GM23338 (cell line): Measurements from ENCODE around the gene SCGB1D4. TPM values are rescaled to one million over a fixed set of nuclear protein-coding genes. Genes with fewer than 3 reads are reported as not detected.

Experiments used
- ATAC-seq: fragments of 200-7000 bp; cut with Tn5 transposase; 3 replicates; pipeline ENCODE4 v1.9.1; 2020
- DNase-seq: peaks from one replicate; pipeline ENCODE4 v3.0.0-alpha.2; 2015; ENCODE audit warnings: low spot score
- H2AFZ ChIP-seq: fragments of 200-600 bp; sonication (generic); 2 replicates; pipeline ENCODE4 v1.8.0; 2016; ENCODE audit warnings: antibody characterized with exemption, mild to moderate bottlenecking, moderate library complexity
- H3F3A ChIP-seq: fragments of 200-600 bp; sonication (generic); replicated peaks from 2 replicates; pipeline ENCODE4 v1.8.0; 2017; ENCODE audit warnings: antibody characterized with exemption, mixed run types, low read depth
- H3K27ac ChIP-seq: fragments of 200-600 bp; sonication (generic); 2 replicates; pipeline ENCODE4 v1.6.1; 2016; ENCODE audit warnings: low read depth
- H3K27me3 ChIP-seq: fragments of 200-600 bp; sonication (generic); 2 replicates; pipeline ENCODE4 v1.8.0; 2016; ENCODE audit warnings: mild to moderate bottlenecking, mixed run types, moderate library complexity; ENCODE audit not compliant: insufficient read depth
- H3K36me3 ChIP-seq: fragments of 200-600 bp; sonication (generic); 2 replicates; pipeline ENCODE4 v1.8.0; 2016; ENCODE audit warnings: mild to moderate bottlenecking; ENCODE audit not compliant: insufficient read depth
- H3K4me1 ChIP-seq: fragments of 200-600 bp; sonication (generic); 2 replicates; pipeline ENCODE4 v1.8.0; 2016; ENCODE audit warnings: mild to moderate bottlenecking, moderate library complexity; ENCODE audit not compliant: insufficient read depth
- H3K4me2 ChIP-seq: fragments of 200-600 bp; sonication (generic); 2 replicates; pipeline ENCODE4 v1.7.1; 2017; ENCODE audit warnings: mixed run types
- H3K4me3 ChIP-seq: fragments of 200-600 bp; sonication (generic); 2 replicates; pipeline ENCODE4 v1.6.1; 2016; ENCODE audit warnings: mixed run types
- H3K79me2 ChIP-seq: fragments of 200-600 bp; sonication (generic); replicated peaks from 2 replicates; pipeline ENCODE4 v1.8.0; 2017; ENCODE audit warnings: mild to moderate bottlenecking; ENCODE audit not compliant: insufficient read depth
- H3K9me2 ChIP-seq: fragments of 200-600 bp; sonication (generic); 2 replicates; pipeline ENCODE4 v1.8.0; 2017; ENCODE audit not compliant: insufficient read depth
- H4K20me1 ChIP-seq: fragments of 200-600 bp; sonication (generic); replicated peaks from 2 replicates; pipeline ENCODE4 v1.8.0; 2017; ENCODE audit warnings: mild to moderate bottlenecking; ENCODE audit not compliant: insufficient read depth
- H3K27ac Mint-ChIP-seq: 2 replicates; pipeline ENCODE4 v1.8.0; 2020; ENCODE audit warnings: inconsistent platforms, mild to moderate bottlenecking, moderate library complexity, mixed read lengths
- H3K27me3 Mint-ChIP-seq: 3 replicates; pipeline ENCODE4 v1.8.0; 2022; ENCODE audit warnings: low read depth, mild to moderate bottlenecking, moderate library complexity, mixed read lengths, inconsistent platforms; ENCODE audit not compliant: insufficient read depth, poor library complexity
- H3K36me3 Mint-ChIP-seq: 3 replicates; pipeline ENCODE4 v1.8.0; 2021; ENCODE audit warnings: low read depth, mild to moderate bottlenecking, inconsistent platforms, moderate library complexity, mixed read lengths
- H3K4me1 Mint-ChIP-seq: 3 replicates; pipeline ENCODE4 v1.8.0; 2020; ENCODE audit warnings: mild to moderate bottlenecking, inconsistent platforms, mixed read lengths
- H3K4me3 Mint-ChIP-seq: 3 replicates; pipeline ENCODE4 v1.8.0; 2021; ENCODE audit warnings: moderate library complexity, mild to moderate bottlenecking, inconsistent platforms, mixed read lengths
- H3K9me3 Mint-ChIP-seq: 3 replicates; pipeline ENCODE4 v1.8.0; 2020; ENCODE audit warnings: moderate library complexity, mild to moderate bottlenecking, inconsistent platforms, mixed read lengths
- CREB1 ChIP-seq: fragments of 250-450 bp; sonication (Bioruptor Pico); IDR thresholded peaks from 2 replicates; pipeline ENCODE4 v1.5.0; 2020; ENCODE audit warnings: low read depth, mild to moderate bottlenecking, moderate library complexity
- CTCF ChIP-seq, 2 experiments: fragments of 200-600 bp in 1 of 2; sonication (generic) in 1 of 2; conservative IDR thresholded peaks; 2 replicates each; pipeline versions ENCODE4 v1.5.1 to v1.6.1; 2016 to 2017; ENCODE audit warnings: antibody characterized with exemption in 2 of 2, low read depth in 2 of 2, mild to moderate bottlenecking in 2 of 2, moderate library complexity in 1 of 2
- ETS1 ChIP-seq: IDR thresholded peaks from 2 replicates; pipeline ENCODE4 v1.6.1; 2016; ENCODE audit warnings: antibody characterized with exemption
- EZH2phosphoT487 ChIP-seq: fragments of 200-600 bp; sonication (generic); IDR thresholded peaks from one replicate; pipeline ENCODE4 v1.8.1; 2018; ENCODE audit warnings: antibody characterized with exemption; ENCODE audit not compliant: unreplicated experiment
- JUNB ChIP-seq: IDR thresholded peaks from one replicate; pipeline ENCODE4 v1.6.1; 2016; ENCODE audit warnings: antibody characterized with exemption; ENCODE audit not compliant: unreplicated experiment
- NANOG ChIP-seq: IDR thresholded peaks from 2 replicates; pipeline ENCODE4 v1.6.1; 2016; ENCODE audit warnings: antibody characterized with exemption, borderline replicate concordance
- REST ChIP-seq: IDR thresholded peaks from one replicate; pipeline ENCODE4 v1.6.1; 2018; ENCODE audit warnings: antibody characterized with exemption; ENCODE audit not compliant: unreplicated experiment
- STAT1 ChIP-seq: IDR thresholded peaks from one replicate; pipeline ENCODE4 v1.6.1; 2016; ENCODE audit warnings: antibody characterized with exemption; ENCODE audit not compliant: unreplicated experiment
- ZNF331 ChIP-seq: fragments of 250-450 bp; sonication (Bioruptor Pico); IDR thresholded peaks from 2 replicates; pipeline ENCODE4 v1.5.0; 2020; ENCODE audit warnings: low read depth, mild to moderate bottlenecking, moderate library complexity
- polyA plus RNA-seq: library from polyadenylated mRNA; unstranded; fragments of >200 nt; fragmentation: Nextera tagmentation; extraction: Ambion mirVana; gene quantifications from 2 replicates; pipeline ENCODE4 v1.2.1, GENCODE V29; 2016
- total RNA-seq: library from RNA; depleted of rRNA; stranded (reverse); fragments of >200 nt; shearing (Covaris generic); gene quantifications from 2 replicates; pipeline ENCODE4 v1.2.3, GENCODE V29; 2014

The SCGB1D4 gene
- total and polyA plus RNA-seq, 2 experiments from 2014 or later = not detected

GRCh38 chr11:62266558-62266957, 32.3 kb downstream of the SCGB1D4 start:
- Histone ChIP-seq H3K4me3 (no peak overlapping the region), H2AFZ (no peak overlapping the region), H3K27ac (no peak overlapping the region), H3K4me1 (peaks cover 5% of the 10 kb centered on the region; the same call in 1 of the 2 replicates), H3K4me2 (no peak overlapping the region), H4K20me1 (no peaks in the 10 kb centered on the region), H3K9me2 (peaks cover 4% of the 10 kb centered on the region), H3F3A (no peaks in the 10 kb centered on the region), H3K36me3 (no peaks in the 10 kb centered on the region), H3K27me3 (no peaks in the 10 kb centered on the region), H3K79me2 (no peaks in the 10 kb centered on the region)
- Mint-ChIP-seq H3K27me3 (peaks cover 7% of the 10 kb centered on the region), H3K4me3 (no peak overlapping the region), H3K4me1 (peaks cover 4% of the 10 kb centered on the region; the same call in 2 of the 3 replicates), H3K9me3 (no peaks in the 10 kb centered on the region), H3K36me3 (no peaks in the 10 kb centered on the region), H3K27ac (no peak overlapping the region)
- ATAC-seq (no peak), DNase-seq (no peak)
- TF ChIP-seq REST (no peak), JUNB (no peak), CTCF (conservative IDR thresholded peaks at IDR 0.05; ENCODE audit: low read depth in 2 of 2) (no peak)

- H3K79me2 ChIP-seq = no peaks in the 10 kb centered on the region
- Mint-ChIP-seq H3K27ac (no peak overlapping the region), H3K36me3 (no peaks in the 10 kb centered on the region), H3K4me1 (peaks cover 4% of the 10 kb centered on the region; the same call in 2 of the 3 replicates), H3K9me3 (no peaks in the 10 kb centered on the region), H3K27me3 (peaks cover 7% of the 10 kb centered on the region), H3K4me3 (no peak overlapping the region)
- no peak overlapping the region for H2AFZ ChIP-seq
- H3K4me2 ChIP-seq = no peak overlapping the region
- no peak overlapping the region for H3K27ac ChIP-seq
- H3K36me3 ChIP-seq = no peaks in the 10 kb centered on the region
- H3F3A ChIP-seq = no peaks in the 10 kb centered on the region
- no peaks in the 10 kb centered on the region for H4K20me1 ChIP-seq
- peaks cover 5% of the 10 kb centered on the region; the same call in 1 of the 2 replicates for H3K4me1 ChIP-seq
- no peaks in the 10 kb centered on the region for H3K27me3 ChIP-seq
- no peak for ATAC-seq
- H3K4me3 ChIP-seq = no peak overlapping the region
- no peak for DNase-seq
- peaks cover 4% of the 10 kb centered on the region for H3K9me2 ChIP-seq
- TF ChIP-seq NANOG = no peak
- no peak for TF ChIP-seq ZNF331
- no peak for TF ChIP-seq EZH2phosphoT487
- TF ChIP-seq CREB1 (CRISPR knock-in tag) = no peak
- no peak for TF ChIP-seq ETS1
- TF ChIP-seq STAT1 = no peak
- TF ChIP-seq REST = no peak
Measured at GRCh38 chr11:62264004-62264403, 34.9 kb downstream of the SCGB1D4 start.
